WTC11 (cell line): ENCODE measurements around the gene GRIK2. TPM values are rescaled to one million over a fixed set of nuclear protein-coding genes. Genes with fewer than 3 reads are reported as not detected.

Experiments
- ATAC-seq: fragments of 200-7000 bp; cut with Tn5 transposase; 2 replicates; pipeline ENCODE4 v1.10.0; 2021; ENCODE audit warnings: mild to moderate bottlenecking, moderate library complexity
- CTCF ChIA-PET: fragments of 300-600 bp; sonication (Branson Sonifier 250); formaldehyde crosslinking; loops from one replicate; lab custom pipeline; 2021; ENCODE audit warnings: antibody characterized with exemption; lab: Charles Lee
- POLR2A ChIA-PET: fragments of 350-600 bp; sonication (Branson Sonifier 250); formaldehyde crosslinking; loops from one replicate; lab custom pipeline; 2021; ENCODE audit warnings: antibody characterized with exemption; lab: Charles Lee
- DNase-seq: peaks from one replicate; pipeline ENCODE4 v3.0.0; 2021; ENCODE audit warnings: low spot score
- H3K27ac Mint-ChIP-seq: 2 replicates; pipeline ENCODE4 v1.8.0; 2021; ENCODE audit warnings: mixed read lengths
- H3K27me3 Mint-ChIP-seq: 2 replicates; pipeline ENCODE4 v1.8.0; 2021; ENCODE audit warnings: low read depth, mild to moderate bottlenecking, moderate library complexity, mixed read lengths
- H3K36me3 Mint-ChIP-seq: 2 replicates; pipeline ENCODE4 v1.8.0; 2021; ENCODE audit warnings: mixed read lengths
- H3K4me1 Mint-ChIP-seq: 2 replicates; pipeline ENCODE4 v1.8.0; 2022; ENCODE audit warnings: mixed read lengths
- H3K4me3 Mint-ChIP-seq: 2 replicates; pipeline ENCODE4 v1.8.0; 2021; ENCODE audit warnings: mild to moderate bottlenecking, moderate library complexity, mixed read lengths
- H3K9me3 Mint-ChIP-seq: 2 replicates; pipeline ENCODE4 v1.8.0; 2021; ENCODE audit warnings: mixed read lengths
- AFF4 ChIP-seq: sonication (generic); formaldehyde crosslinking; IDR thresholded peaks from 2 replicates; pipeline ENCODE4 v1.8.1; 2023; ENCODE audit warnings: mild to moderate bottlenecking, missing genetic modification reagents, borderline replicate concordance
- ARID4B ChIP-seq: sonication (generic); formaldehyde crosslinking; IDR thresholded peaks from 2 replicates; pipeline ENCODE4 v1.8.0; 2023; ENCODE audit warnings: missing genetic modification reagents, mild to moderate bottlenecking, borderline replicate concordance
- ATF2 ChIP-seq: sonication (generic); formaldehyde crosslinking; IDR thresholded peaks from 2 replicates; pipeline ENCODE4 v1.8.1; 2022; ENCODE audit warnings: low read depth, missing genetic modification reagents, borderline replicate concordance
- CBFB ChIP-seq: sonication (generic); formaldehyde crosslinking; IDR thresholded peaks from 2 replicates; pipeline ENCODE4 v1.8.1; 2022; ENCODE audit warnings: mild to moderate bottlenecking, low read depth, missing genetic modification reagents
- CREB1 ChIP-seq: sonication (generic); formaldehyde crosslinking; IDR thresholded peaks from 2 replicates; pipeline ENCODE4 v1.8.0; 2023; ENCODE audit warnings: mild to moderate bottlenecking, missing genetic modification reagents
- CREM ChIP-seq: sonication (generic); formaldehyde crosslinking; IDR thresholded peaks from 2 replicates; pipeline ENCODE4 v1.8.1; 2022; ENCODE audit warnings: mild to moderate bottlenecking, missing genetic modification reagents, moderate library complexity
- CTCF ChIP-seq: fragments of 200-600 bp; IDR thresholded peaks from 2 replicates; pipeline ENCODE4 v1.8.0; 2022; ENCODE audit warnings: antibody characterized with exemption
- ELF4 ChIP-seq: sonication (generic); formaldehyde crosslinking; IDR thresholded peaks from 2 replicates; pipeline ENCODE4 v1.8.1; 2022; ENCODE audit warnings: low read depth, mild to moderate bottlenecking, moderate library complexity, missing genetic modification reagents
- ESRRA ChIP-seq: sonication (generic); formaldehyde crosslinking; IDR thresholded peaks from 2 replicates; pipeline ENCODE4 v1.8.1; 2022; ENCODE audit warnings: mild to moderate bottlenecking, missing genetic modification reagents, borderline replicate concordance
- FOXJ3 ChIP-seq: sonication (generic); formaldehyde crosslinking; IDR thresholded peaks from 2 replicates; pipeline ENCODE4 v1.9.0; 2021; ENCODE audit warnings: missing genetic modification reagents, mild to moderate bottlenecking, borderline replicate concordance
- FOXK1 ChIP-seq: sonication (generic); formaldehyde crosslinking; IDR thresholded peaks from 2 replicates; pipeline ENCODE4 v1.8.0; 2022; ENCODE audit warnings: mild to moderate bottlenecking, moderate library complexity, missing genetic modification reagents
- KAT7 ChIP-seq: sonication (generic); formaldehyde crosslinking; IDR thresholded peaks from 2 replicates; pipeline ENCODE4 v1.8.1; 2023; ENCODE audit warnings: missing genetic modification reagents, mild to moderate bottlenecking, borderline replicate concordance
- RELA ChIP-seq: sonication (generic); formaldehyde crosslinking; IDR thresholded peaks from 2 replicates; pipeline ENCODE4 v1.8.1; 2022; ENCODE audit warnings: missing genetic modification reagents, mild to moderate bottlenecking, borderline replicate concordance
- TEAD4 ChIP-seq: sonication (generic); formaldehyde crosslinking; IDR thresholded peaks from 2 replicates; pipeline ENCODE4 v1.8.0; 2022; ENCODE audit warnings: mild to moderate bottlenecking, missing genetic modification reagents
- ZBTB43 ChIP-seq: sonication (generic); formaldehyde crosslinking; IDR thresholded peaks from 2 replicates; pipeline ENCODE4 v1.8.1; 2023; ENCODE audit warnings: mild to moderate bottlenecking, missing genetic modification reagents
- ZMAT4 ChIP-seq: fragments of 250-450 bp; sonication (Bioruptor Pico); IDR thresholded peaks from 2 replicates; pipeline ENCODE4 v1.9.0; 2021; ENCODE audit warnings: mild to moderate bottlenecking
- ZNF121 ChIP-seq: sonication (generic); formaldehyde crosslinking; IDR thresholded peaks from 2 replicates; pipeline ENCODE4 v1.8.0; 2023; ENCODE audit warnings: missing genetic modification reagents
- ZNF232 ChIP-seq: sonication (generic); formaldehyde crosslinking; IDR thresholded peaks from 2 replicates; pipeline ENCODE4 v1.8.0; 2022; ENCODE audit warnings: mild to moderate bottlenecking, missing genetic modification reagents
- ZNF423 ChIP-seq: fragments of 250-450 bp; sonication (Bioruptor Pico); IDR thresholded peaks from 2 replicates; pipeline ENCODE4 v2.1.2; 2022; ENCODE audit warnings: mild to moderate bottlenecking, moderate library complexity
- total RNA-seq: library from RNA; stranded (reverse); gene quantifications from 3 replicates; pipeline ENCODE4 v1.2.3, GENCODE V29; 2021

GRIK2 gene
- total RNA-seq, 1 experiment from 2014 or later = 2.7 TPM

- TF ChIP-seq FOXJ3 (CRISPR knock-in tag) (no peak), ARID4B (CRISPR knock-in tag) (no peak), ZNF121 (CRISPR knock-in tag) (no peak), ZNF423 (no peak), RELA (CRISPR knock-in tag) (no peak)
These were observed 9.9 kb downstream of the GRIK2 start (continued) for GRCh38 chr6:101403216-101403945.

- H3K36me3 Mint-ChIP-seq = no peaks in the 10 kb centered on the region
- ChIA-PET POLR2A (no interaction called here), CTCF (no interaction called here)
- H3K9me3 Mint-ChIP-seq = no peaks in the 10 kb centered on the region
- H3K27me3 Mint-ChIP-seq = peaks cover 29% of the 10 kb centered on the region
- H3K4me3 Mint-ChIP-seq = no peak overlapping the region
- ATAC-seq (no peak), DNase-seq (no peak)
- TF ChIP-seq CREB1 (CRISPR knock-in tag) = no peak
- peaks cover 66% of the 10 kb centered on the region for H3K4me1 Mint-ChIP-seq
- H3K27ac Mint-ChIP-seq = no peak overlapping the region
These were observed 11.3 kb downstream of the GRIK2 start for GRCh38 chr6:101404775-101405174.

- H3K36me3 Mint-ChIP-seq = no peaks in the 10 kb centered on the region
- ChIA-PET CTCF (no interaction called here), POLR2A (no interaction called here)
- no peaks in the 10 kb centered on the region for H3K9me3 Mint-ChIP-seq
- ATAC-seq = no peak
- H3K27ac Mint-ChIP-seq = no peak overlapping the region
- H3K4me3 Mint-ChIP-seq = no peak overlapping the region
- no peak for DNase-seq
- peaks cover 11% of the 10 kb centered on the region for H3K4me1 Mint-ChIP-seq
- no peaks in the 10 kb centered on the region for H3K27me3 Mint-ChIP-seq
- TF ChIP-seq TEAD4 (CRISPR knock-in tag) = no peak
- TF ChIP-seq ELF4 (CRISPR knock-in tag) = no peak
- no peak for TF ChIP-seq CREM
- TF ChIP-seq KAT7 (CRISPR knock-in tag) = no peak
- TF ChIP-seq AFF4 (CRISPR knock-in tag) = no peak
- no peak for TF ChIP-seq ESRRA
- TF ChIP-seq CBFB (CRISPR knock-in tag) = no peak
- no peak for TF ChIP-seq ATF2 (CRISPR knock-in tag)
- no peak for TF ChIP-seq CTCF
- TF ChIP-seq ZBTB43 (CRISPR knock-in tag) = no peak
- TF ChIP-seq ZMAT4 (CRISPR knock-in tag) = no peak
- TF ChIP-seq ZNF232 = no peak
- no peak for TF ChIP-seq FOXK1 (CRISPR knock-in tag)
These were observed 20.3 kb downstream of the GRIK2 start for GRCh38 chr6:101413773-101414172.
